RKO (cell line): ENCODE measurements around the gene HCST.
"Not testable (repeated sequence)": the region's sequence is repeated elsewhere in the genome, so short reads cannot be mapped to it uniquely, and the experiment has no call there.

Source experiments
- DNase-seq: peaks from one replicate; pipeline ENCODE4 v3.0.0-alpha.2; 2016; ENCODE audit warnings: low spot score

The HCST gene

DNA sequence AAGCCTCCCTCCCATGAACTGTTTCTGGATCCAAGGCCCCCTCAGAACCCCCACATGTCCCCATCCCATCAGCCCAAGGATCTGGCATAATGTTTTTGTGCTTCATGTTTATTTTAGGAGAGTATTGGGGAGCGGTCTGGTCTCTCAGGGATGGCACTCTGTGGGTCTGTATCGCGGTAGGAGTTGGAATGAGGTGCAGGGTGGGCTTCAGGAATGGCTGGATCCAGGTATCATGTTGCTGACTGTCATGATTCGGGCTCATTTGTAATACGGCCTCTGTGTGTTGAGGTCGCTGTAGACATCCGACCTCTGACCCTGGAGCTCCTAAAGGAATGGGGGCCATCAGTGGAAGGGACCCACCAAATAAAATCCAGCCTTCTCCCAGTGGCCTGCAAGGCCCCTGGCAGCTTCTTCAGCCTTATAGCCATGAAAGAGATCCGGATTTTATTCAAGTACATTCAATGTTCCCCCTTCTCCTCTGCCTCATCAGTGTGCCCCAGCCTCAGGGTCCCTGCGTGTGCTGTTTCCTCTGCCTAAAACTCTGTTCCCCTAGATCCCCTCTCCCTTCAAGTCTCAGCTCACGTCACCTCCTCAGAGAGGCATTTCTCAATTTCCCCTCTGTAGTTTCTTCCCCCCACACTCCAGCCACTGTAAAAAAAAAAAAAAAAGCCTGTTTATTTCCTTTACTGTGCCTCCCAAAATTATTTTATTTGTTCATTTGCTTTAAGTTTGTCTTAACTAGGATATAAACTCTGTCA lies 2.2 kb downstream of the HCST start:
- DNase-seq, result no peak

DNA sequence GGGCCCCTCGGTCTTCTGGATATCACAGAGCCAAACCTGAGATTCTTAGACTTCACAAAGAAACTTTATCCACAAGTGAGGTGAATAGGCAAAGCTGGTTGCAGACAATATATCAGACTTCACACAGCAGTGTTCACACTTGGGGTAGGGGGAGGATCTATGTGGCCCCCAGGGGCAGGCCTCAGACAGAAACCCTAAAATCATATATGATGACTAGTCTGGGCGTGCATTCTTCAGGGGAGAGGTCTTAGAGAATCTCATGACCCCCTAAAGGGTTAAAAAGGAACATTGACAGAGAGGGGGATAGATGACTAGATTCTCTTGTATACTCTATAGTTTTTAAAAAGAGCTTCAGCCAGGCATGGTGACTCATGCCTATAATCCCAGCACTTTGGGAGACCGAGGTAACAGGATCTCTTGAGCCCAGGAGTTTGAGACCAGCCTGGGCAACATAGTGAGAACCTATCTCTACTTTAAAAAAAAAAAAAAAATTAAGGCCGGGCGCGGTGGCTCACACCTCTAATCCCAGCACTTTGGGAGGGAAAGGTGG lies 2.9 kb downstream of the HCST start:
- no peak for DNase-seq

DNA sequence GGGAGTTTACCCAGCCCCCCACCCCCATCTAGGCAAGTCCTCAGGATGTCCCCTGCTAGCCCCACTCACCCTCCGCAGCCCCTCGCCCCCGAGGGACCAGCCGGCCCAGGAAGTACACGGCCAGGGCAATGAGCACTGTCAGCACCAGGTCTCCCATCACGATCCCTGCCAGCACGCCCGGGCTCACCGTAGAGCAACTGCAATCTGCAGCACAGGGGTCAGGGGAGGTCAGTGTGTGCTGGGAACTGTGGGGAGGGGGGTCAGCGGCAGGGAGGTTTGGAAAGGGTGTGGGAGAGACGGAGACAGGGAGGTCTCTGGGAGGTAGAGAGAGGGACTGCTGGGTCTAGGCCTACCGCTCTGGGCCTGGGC lies 5.0 kb downstream of the HCST start:
- no peak for DNase-seq

DNA sequence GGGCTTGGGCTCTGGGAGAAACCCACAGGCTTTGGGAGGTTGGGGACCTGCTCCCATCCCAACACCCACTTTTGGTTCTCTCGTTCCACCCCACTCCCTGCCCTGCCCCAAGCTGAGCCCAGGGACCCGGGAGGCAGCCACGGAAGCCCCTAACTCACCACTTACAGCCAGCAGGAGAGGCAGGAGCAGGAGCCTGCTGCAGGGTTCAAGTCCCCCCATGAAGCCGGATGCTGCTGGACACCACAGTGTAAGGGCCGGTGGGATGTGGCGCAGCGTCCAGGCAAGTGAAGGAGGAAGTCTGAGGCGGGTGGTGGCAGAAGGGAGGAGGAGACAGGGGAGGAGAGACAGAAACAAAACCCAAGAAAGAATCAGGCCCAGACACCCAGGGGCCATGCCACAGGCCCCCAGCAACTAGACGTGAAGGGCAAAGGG lies 5.7 kb downstream of the HCST start, which contains the start of gene TYROBP:
TSS of gene TYROBP (minus strand) at position 286 of the 432 bp plus-strand sequence. CDS start at position 219, 67 bp downstream.
- no peak for DNase-seq

DNA sequence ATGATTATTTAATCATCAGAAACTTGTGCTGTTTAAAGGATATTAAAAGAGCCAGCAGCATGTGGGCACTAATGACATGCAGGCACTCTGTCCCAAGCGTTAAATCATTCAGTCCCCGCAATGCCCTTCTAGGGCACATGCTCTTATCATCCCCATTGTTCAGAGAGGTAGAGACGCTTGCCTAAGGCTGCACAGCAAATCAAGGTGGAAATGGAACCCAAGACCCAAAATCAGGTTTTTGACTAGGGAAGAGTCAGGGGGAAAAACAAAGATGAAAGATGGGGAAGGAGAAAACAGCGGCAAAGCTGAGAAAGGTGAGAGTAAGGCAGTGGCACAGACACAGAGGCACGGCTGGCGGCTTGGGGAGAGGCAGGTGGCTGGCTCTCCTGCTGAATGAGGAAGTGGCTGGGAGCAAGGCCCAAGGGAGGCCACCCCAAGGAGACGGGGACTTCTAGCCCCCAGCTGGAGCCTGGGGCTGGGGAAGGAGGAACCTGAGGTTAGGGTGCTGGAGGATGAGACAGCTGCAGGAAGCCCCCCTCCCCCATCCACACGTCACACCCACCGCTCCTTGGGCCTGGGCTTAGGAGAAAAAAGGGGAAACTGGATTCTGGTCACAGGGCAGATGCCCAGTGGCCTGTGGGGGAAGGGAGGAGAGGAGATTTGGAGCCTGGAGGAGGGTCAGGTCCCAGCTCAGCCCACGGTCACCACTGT lies 6.8 kb downstream of the HCST start:
- no peak for DNase-seq

DNA sequence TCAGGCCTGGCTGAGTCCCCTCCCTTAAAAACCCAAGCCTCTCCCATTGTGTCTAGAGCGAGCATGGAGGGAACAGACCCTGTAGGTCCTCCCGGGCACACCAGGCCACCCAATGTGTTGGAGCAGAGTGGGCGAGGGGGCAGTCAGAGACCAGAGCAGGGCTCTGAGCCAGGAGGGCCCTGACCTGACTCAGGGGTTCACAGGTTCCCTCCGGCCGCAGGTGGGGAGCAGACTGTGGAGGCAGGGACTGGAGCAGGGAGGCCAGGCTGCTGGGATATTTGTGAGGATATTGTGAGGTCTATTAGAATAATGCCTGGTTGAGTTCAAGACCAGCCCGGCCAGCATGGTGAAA lies 7.3 kb downstream of the HCST start:
- DNase-seq, result no peak

DNA sequence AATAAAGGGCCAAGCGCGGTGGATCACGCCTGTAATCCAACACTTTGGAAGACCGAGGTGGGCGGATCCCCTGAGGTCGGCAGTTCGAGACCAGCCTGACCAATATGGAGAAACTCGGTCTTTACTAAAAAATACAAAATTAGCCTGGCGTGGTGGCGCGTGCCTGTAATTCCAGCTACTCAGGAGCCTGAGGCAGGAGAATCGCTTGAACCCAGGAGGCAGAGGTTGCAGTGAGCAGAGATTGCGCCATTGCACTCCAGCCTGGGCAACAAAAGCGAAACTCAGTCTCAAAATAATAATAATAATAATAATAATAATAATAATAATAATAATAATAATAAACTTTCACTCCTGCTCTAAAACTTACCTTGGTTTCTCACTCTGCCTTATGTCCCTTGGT lies 8.0 kb downstream of the HCST start:
- DNase-seq, result not testable (repeated sequence)

DNA sequence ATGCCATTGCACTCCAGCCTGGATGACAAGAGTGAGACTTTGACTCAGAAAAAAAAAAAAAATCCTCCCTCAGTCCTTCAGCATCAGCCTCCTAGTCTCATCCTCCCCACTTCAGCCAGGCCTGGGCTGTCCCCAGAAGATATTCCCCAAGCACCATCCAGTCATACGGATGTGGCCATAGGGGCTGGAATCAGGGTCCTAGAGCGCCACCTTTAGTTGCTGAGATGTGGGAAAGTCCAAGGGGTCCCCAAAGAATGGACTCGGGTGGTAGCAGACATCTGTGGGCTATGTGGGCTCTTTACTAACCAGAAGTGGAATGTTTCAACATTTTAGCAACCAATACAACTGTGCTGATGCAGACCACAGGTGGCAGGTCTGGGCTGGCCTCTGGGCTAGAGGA lies 8.8 kb downstream of the HCST start:
- no peak for DNase-seq

DNA sequence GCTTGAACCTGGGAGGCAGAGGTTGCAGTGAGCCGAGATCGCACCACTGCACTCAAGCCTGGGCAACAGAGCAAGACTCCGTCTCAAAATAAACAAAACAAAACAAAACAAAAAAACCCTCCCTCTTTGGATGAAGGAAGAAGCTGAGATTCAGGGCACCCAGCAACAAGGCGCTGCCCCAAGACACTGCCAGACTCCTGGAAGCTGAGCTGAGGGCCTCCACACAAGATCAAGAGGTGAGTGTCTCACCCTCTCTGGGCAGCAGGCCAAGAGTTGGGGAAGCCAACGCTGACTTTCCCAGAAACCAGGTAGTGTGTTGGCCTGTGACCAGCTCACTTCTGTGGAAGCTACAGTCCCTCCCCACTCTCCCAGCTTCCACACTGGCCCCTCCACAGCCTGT lies 9.5 kb downstream of the HCST start:
- DNase-seq, result no peak

DNA sequence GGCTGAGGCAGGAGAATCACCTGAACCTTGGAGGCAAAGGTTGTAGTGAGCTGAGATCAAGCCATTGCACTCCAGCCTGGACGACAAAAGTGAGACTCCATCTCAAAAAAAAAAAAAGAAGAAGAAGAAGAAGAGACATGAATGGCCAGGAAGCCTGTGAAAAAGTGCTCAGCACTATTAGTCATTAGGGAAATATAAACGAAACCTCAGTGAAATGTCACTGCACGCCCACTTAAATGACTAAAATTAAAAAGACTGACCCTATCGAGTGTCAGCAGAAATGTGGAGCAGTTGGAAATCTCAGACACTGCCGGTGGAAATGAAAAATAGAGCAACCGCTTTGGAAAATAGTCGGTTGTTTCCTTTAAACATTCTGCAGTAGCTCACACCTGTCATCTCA lies 11.3 kb downstream of the HCST start:
- DNase-seq, result peak; percentile 34

DNA sequence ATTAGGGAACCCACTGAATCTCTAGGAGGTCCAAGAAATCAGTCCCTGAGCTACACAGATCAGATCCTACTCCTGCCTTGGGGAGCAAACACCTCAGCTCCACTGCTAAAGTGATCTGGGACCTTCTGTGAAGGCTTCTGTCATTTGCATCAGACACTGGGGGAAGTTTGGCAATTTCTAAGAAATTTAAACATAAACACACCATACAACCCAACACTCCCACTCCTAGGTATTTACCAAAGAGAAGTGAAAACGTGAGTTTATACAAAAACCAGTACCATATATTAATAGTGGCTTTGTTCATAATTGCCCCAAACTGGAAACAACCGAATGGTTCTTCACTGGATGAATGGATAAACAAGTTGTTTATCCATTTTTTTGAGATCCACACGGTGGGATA lies 13.1 kb downstream of the HCST start:
- DNase-seq, result no peak

DNA sequence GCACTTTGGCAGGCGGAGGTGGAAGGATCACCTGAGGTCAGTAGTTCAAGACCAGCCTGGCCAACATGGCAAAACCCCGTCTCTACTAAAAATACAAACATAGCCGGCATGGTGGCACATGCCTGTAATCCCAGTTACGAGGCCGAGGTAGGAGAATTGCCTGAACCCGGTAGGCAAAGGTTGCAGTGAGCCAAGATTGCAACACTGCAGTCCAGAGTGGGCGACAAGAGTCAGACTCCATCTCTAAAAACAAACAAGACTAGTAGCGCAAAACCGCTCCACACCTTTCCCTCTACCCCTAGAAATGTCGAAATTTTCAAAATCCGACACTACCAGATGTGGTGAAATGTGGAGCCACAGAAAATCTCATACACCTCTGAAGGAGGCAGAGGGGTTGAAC lies 17.0 kb downstream of the HCST start:
- no peak for DNase-seq

DNA sequence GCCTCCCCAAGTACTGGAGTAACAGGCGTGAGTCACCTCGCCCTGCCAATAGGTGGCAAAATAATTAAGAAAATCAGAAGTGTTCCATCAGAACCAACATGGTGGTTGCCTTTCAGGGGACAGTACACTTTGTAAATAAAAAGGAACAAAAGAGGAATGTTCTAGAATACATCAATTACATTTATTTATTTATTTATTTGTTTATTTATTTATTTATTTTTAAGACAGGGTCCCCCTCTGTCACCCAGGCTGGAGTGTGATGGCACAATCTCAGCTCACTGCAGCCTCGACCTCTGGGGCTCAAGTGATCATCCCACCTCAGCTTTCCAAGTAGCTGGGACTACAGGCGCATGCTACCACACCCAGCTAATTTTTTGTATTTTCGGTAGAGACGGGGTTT lies 18.7 kb downstream of the HCST start:
- no peak for DNase-seq

DNA sequence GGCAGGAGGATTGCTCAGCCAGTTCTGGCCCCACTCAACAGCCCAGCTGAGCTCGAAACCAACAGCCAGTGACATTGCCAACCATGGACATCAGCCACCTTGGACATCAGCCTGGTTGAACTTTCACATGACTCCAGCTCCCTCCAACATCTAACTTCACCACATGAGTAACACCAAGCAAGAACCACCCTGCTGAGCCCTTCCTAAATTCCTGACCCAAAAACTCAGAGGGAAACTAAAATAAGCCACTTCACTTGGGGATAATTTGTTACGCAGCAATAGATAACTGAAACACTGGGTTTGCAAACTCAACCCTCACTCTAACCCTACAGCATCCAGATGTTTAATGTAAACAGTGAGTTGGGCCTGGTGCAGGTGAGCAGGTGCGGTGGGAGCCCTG lies 23.2 kb downstream of the HCST start:
- DNase-seq, result no peak

DNA sequence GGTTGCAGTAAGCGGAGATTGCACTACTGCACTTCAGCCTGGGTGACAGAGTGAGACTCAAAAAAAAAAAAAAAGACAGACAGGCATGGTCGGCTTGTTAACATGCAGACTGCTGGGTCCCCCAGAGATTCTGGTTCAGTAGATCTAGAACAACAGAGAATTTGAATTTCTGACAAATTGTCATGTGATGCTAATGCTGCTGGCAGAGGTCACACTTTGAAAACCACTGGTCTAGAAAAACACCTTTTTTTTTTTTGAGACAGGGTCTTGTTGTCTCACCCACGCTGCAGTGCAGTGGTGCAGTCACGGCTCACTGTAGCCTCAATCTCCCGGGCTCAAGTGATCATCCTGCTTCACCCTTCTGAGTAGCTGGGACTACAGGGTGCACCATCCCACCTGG lies 26.2 kb downstream of the HCST start:
- DNase-seq, result no peak

DNA sequence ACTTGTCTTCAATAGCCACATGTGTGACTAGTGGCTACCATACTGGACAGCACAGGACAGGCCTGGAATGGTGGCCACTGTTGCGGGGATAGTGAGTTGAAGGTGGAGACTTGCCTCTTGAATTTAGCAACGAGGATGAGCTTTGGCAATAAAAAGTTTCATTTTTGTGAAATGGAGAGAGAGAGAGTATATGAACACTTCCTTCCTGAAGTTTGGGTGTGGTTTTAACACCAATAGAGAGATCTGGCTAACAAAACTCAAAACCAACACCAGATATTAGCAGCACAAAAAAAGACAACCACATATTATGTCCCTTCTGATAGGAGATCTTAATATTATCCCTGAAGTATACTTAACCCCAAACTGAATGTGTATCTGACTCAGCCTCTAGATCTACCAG lies 27.5 kb downstream of the HCST start:
- no peak for DNase-seq

DNA sequence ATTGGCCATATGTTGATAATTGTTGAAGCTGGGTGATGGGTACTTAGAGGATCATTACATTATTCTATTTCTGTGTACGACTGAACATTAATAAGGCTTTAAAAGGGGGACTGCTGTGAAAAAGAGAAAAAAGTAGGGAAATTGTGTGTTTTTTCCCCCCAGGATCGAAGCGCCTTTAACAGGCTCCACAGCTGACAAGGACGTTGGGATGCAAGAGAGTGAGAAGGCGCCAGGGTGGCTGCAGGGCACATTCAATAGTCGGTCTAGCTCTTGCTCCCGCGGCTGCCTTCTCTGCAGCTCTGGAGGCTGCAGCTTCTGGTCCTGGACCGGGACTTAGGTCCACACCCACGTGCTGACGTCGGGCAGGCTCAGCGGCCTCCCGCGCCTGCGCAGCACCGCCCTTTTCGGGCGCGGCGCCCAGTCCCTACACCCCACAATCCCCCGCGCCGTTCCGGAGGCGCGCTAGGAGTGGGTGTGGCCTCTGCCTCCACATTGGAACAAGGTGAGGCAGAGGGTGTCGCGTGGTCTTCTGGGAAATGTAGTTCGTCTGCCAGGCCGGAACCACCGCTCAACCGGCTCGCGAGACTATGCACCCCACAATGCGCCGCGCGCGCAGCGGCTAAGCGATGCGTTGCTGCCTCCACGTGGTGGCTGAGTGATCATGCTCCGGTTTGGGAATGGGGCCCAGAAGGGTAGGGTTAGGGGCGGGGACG lies 29.0 kb downstream of the HCST start:
- peak; percentile 99 for DNase-seq

DNA sequence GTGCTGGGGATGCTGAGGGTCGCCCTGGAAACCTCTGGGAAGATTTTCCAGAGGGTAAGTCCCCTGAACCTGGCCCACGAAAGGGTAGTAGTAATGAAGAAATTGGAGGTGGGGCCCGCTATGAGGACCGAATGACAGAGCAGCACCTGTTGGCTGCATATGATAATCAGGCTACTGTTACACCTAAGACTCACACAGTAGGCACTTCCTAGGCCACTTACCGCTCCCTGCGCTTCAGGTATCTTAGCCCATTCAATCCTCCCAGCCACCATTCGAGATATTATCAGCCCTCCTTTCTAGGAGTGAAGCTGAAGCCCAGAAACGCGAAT lies 29.5 kb downstream of the HCST start:
- no peak for DNase-seq

DNA sequence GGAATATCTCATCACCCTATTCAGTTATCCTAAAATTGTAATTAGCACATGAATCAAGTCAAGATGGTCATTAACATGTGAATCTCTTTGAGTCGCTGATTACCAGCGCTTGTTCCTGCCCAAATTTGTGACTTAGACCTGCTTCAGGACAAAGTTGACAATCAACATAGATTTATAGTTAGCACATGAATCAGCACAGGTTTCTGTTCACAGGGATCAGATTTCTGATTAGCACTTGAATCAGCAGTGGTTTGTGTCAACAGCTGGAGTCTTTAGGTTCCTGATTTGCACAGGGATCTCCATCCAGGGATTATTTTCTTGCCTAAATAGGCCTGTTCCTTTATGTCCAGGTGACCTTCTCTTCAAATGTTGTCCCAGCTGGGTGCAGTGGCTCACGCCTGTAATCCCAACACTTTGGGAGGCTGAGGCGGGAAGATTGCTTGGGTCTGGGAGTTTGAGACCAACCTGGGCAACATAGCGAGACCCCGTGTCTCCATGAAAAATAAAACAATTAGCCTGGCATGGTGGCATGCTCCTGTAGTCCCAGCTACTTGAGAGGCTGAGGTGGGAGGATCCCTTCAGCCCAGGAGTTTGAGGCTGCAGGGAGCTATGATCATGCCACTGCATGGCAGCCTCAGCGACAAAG lies 30.1 kb downstream of the HCST start:
- DNase-seq, result no peak

DNA sequence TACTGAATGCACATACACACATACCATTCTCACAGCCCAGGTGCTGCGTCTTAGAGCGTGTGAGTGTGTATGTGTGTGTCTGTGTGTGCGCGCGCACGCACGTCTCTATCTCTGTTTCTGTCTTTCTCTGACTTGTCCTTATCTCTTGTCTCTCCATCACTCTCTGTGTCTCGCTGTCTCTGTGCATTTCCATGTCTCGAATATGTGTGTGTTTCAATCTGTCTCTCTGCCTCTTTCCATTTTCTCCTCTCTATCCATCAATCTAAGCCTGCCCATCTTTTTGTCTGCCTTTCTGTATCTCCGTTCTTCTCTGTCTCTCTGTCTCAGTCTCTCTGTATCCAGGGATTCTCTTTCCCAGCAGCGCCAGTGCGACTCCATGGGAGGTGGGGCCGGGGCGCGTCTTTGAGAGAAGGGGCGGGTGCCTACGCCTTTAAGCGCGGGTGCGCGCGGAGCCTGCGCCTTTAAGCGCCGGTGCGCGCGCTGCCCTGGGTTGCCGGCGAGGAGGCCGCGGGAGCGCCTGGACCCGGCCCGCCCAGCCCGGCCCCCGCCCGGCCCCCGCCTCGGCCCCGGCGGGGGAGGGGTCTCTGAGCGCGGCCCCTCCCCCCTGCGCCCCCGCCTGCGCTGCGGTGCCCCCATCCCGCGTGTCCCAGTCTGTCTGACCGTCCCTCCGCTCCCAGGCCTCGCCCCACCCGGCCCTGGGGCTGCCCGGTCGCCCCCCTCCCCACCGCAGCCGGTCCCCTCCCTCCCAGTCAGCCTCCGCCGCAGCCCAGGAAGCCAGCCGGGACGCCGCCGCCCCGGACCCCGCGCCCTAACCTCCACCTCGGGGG lies 33.8 kb downstream of the HCST start, which contains the start of gene LRFN3:
TSS of gene LRFN3 (plus strand) at position 464 of the 827 bp plus-strand sequence. CDS start 3,052 bp downstream, outside the sequence.
- DNase-seq, result peak; percentile 78

DNA sequence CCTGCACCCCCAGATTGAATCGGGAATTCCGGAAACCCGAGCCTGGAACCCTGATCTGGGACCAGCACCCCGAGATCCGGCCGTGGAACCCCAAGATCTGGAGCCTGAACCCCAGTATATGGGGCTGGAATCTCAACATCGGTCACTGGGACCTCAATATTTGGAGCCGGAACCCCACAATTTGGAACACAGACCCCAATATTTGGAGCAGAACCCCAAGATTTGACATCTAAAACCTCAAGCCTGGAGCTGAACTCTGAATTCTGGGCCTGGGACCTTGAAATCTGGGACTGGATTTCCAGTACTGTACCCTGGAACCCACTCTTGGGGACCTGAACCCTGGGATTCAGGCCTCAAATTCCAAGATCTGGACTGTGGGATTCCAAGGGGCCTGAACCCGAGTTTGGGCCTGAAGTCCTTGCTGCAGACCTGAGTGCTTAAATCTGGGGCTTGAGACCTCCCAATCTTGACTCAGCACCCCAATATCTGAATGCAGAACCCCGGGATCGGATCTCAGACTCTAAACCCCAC lies 34.5 kb downstream of the HCST start:
- peak; percentile 30 for DNase-seq
